H9 (cell line): ENCODE results near the gene PRKCB. TPM values are rescaled to one million over a fixed set of nuclear protein-coding genes. Genes with fewer than 3 reads are reported as not detected.

Experiments
- DNase-seq: peaks from one replicate; pipeline ENCODE4 v3.0.0-alpha.2; 2017
- H2AFZ ChIP-seq: one replicate; pipeline ENCODE4 v1.6.1; 2013; ENCODE audit warnings: mild to moderate bottlenecking, low read length, control low read depth, moderate library complexity
- H2AK5ac ChIP-seq: 2 replicates; pipeline ENCODE4 v1.6.1; 2013; ENCODE audit warnings: low read length, control low read depth, mixed read lengths; ENCODE audit not compliant: insufficient read length
- H2BK120ac ChIP-seq: one replicate; pipeline ENCODE4 v1.6.1; 2013; ENCODE audit warnings: low read depth, mild to moderate bottlenecking, low read length, control low read depth, inconsistent platforms; ENCODE audit not compliant: poor library complexity, severe bottlenecking
- H2BK12ac ChIP-seq: 2 replicates; pipeline ENCODE4 v1.6.1; 2013; ENCODE audit warnings: low read length, control low read depth, mixed read lengths, low read depth; ENCODE audit not compliant: insufficient read length
- H2BK15ac ChIP-seq: 2 replicates; pipeline ENCODE4 v1.6.1; 2013; ENCODE audit warnings: low read depth, low read length, control low read depth
- H2BK20ac ChIP-seq: one replicate; pipeline ENCODE4 v1.6.1; 2013; ENCODE audit warnings: low read depth, mild to moderate bottlenecking, low read length, control low read depth, inconsistent platforms; ENCODE audit not compliant: poor library complexity, severe bottlenecking
- H2BK5ac ChIP-seq: 2 replicates; pipeline ENCODE4 v1.6.1; 2013; ENCODE audit warnings: low read length, control low read depth, mixed read lengths; ENCODE audit not compliant: insufficient read length
- H3K14ac ChIP-seq: 2 replicates; pipeline ENCODE4 v1.6.1; 2013; ENCODE audit warnings: low read length, control low read depth; ENCODE audit not compliant: insufficient read depth
- H3K18ac ChIP-seq: 2 replicates; pipeline ENCODE4 v1.6.1; 2013; ENCODE audit warnings: low read depth, mild to moderate bottlenecking, mixed read lengths, low read length, control low read depth; ENCODE audit not compliant: insufficient read length
- H3K23ac ChIP-seq: 2 replicates; pipeline ENCODE4 v1.6.1; 2013; ENCODE audit warnings: low read length, control low read depth, mixed read lengths, low read depth; ENCODE audit not compliant: insufficient read length
- H3K23me2 ChIP-seq: 2 replicates; pipeline ENCODE4 v1.6.1; 2013; ENCODE audit warnings: low read depth, mild to moderate bottlenecking, mixed read lengths, low read length, control low read depth; ENCODE audit not compliant: insufficient read length, poor library complexity, severe bottlenecking
- H3K27ac ChIP-seq: 2 replicates; pipeline ENCODE4 v1.5.1; 2013; ENCODE audit warnings: low read length, control low read depth, mixed read lengths, low read depth; ENCODE audit not compliant: insufficient read length
- H3K27me3 ChIP-seq: 2 replicates; pipeline ENCODE4 v1.6.1; 2013; ENCODE audit warnings: low read length, control low read depth, inconsistent platforms; ENCODE audit not compliant: insufficient read depth
- H3K4ac ChIP-seq: 2 replicates; pipeline ENCODE4 v1.6.1; 2013; ENCODE audit warnings: low read depth, mild to moderate bottlenecking, control low read depth, inconsistent platforms, low read length, moderate library complexity
- H3K4me1 ChIP-seq: 2 replicates; pipeline ENCODE4 v1.6.1; 2013; ENCODE audit warnings: low read length, control low read depth, inconsistent platforms; ENCODE audit not compliant: insufficient read depth
- H3K4me2 ChIP-seq: 2 replicates; pipeline ENCODE4 v1.6.1; 2013; ENCODE audit warnings: low read length, control low read depth, mixed read lengths; ENCODE audit not compliant: insufficient read length, insufficient read depth
- H3K56ac ChIP-seq: 2 replicates; pipeline ENCODE4 v1.6.1; 2013; ENCODE audit warnings: low read depth, mild to moderate bottlenecking, mixed read lengths, low read length, control low read depth; ENCODE audit not compliant: insufficient read length
- H3K79me1 ChIP-seq: 2 replicates; pipeline ENCODE4 v1.6.1; 2013; ENCODE audit warnings: low read depth, mild to moderate bottlenecking, moderate library complexity, low read length, control low read depth, inconsistent platforms; ENCODE audit not compliant: insufficient read depth, poor library complexity, severe bottlenecking
- H3K79me2 ChIP-seq: 2 replicates; pipeline ENCODE4 v1.6.1; 2013; ENCODE audit warnings: low read length, control low read depth, inconsistent platforms; ENCODE audit not compliant: insufficient read depth
- H3K9ac ChIP-seq: 2 replicates; pipeline ENCODE4 v1.6.1; 2013; ENCODE audit warnings: low read length, control low read depth, mixed read lengths; ENCODE audit not compliant: insufficient read length; ENCODE audit errors: extremely low read depth
- H3K9me3 ChIP-seq: one replicate; pipeline ENCODE4 v1.6.1; 2013; ENCODE audit warnings: low read depth, low read length, inconsistent platforms; ENCODE audit not compliant: control insufficient read depth
- H3T11ph ChIP-seq: one replicate; pipeline ENCODE4 v1.6.1; 2013; ENCODE audit warnings: mild to moderate bottlenecking, low read length, control low read depth, inconsistent platforms
- H4K20me1 ChIP-seq: one replicate; pipeline ENCODE4 v1.6.1; 2013; ENCODE audit not compliant: control insufficient read depth, insufficient read length, insufficient read depth
- H4K5ac ChIP-seq: 2 replicates; pipeline ENCODE4 v1.6.1; 2013; ENCODE audit warnings: low read depth, mild to moderate bottlenecking, mixed read lengths, low read length, control low read depth; ENCODE audit not compliant: insufficient read length
- H4K8ac ChIP-seq: replicated peaks from 2 replicates; pipeline ENCODE4 v1.6.1; 2013; ENCODE audit warnings: low read length, control low read depth, mixed read lengths, low read depth; ENCODE audit not compliant: insufficient read length
- H4K91ac ChIP-seq: 2 replicates; pipeline ENCODE4 v1.6.1; 2013; ENCODE audit warnings: low read depth, mild to moderate bottlenecking, moderate library complexity, mixed read lengths, low read length, control low read depth; ENCODE audit not compliant: insufficient read length
- H3K27ac Mint-ChIP-seq, 3 experiments: 2 replicates in 2 of 3; 3 replicates in 1 of 3; pipeline ENCODE4 v1.8.0; 2020 to 2021; ENCODE audit warnings: mixed read lengths in 3 of 3, mild to moderate bottlenecking in 1 of 3, moderate library complexity in 1 of 3
- H3K27me3 Mint-ChIP-seq: 2 replicates; pipeline ENCODE4 v1.8.0; 2021; ENCODE audit warnings: low read depth, mild to moderate bottlenecking, moderate library complexity, mixed read lengths
- H3K36me3 Mint-ChIP-seq, 3 experiments: 2 replicates in 2 of 3; 3 replicates in 1 of 3; pipeline ENCODE4 v1.8.0; 2020 to 2021; ENCODE audit warnings: low read depth in 3 of 3, mixed read lengths in 3 of 3; ENCODE audit not compliant: insufficient read depth in 1 of 3
- H3K4me1 Mint-ChIP-seq, 2 experiments: 2 replicates each; pipeline ENCODE4 v1.8.0; 2020; ENCODE audit warnings: mixed read lengths in 2 of 2
- H3K4me3 Mint-ChIP-seq, 2 experiments: 2 replicates in 1 of 2; 3 replicates in 1 of 2; pipeline ENCODE4 v1.8.0; 2020 to 2021; ENCODE audit warnings: mild to moderate bottlenecking in 2 of 2, mixed read lengths in 2 of 2, moderate library complexity in 1 of 2
- H3K9me3 Mint-ChIP-seq, 2 experiments: 2 replicates in 1 of 2; 3 replicates in 1 of 2; pipeline ENCODE4 v1.8.0; 2020; ENCODE audit warnings: mild to moderate bottlenecking in 2 of 2, mixed read lengths in 2 of 2, moderate library complexity in 1 of 2
- WGBS: extraction: QIAGEN DNeasy Blood & Tissue Kit; methylation state at CpG from one replicate; pipeline ENCODE4 v1.1.7; 2013; ENCODE audit warnings: missing lambda C conversion rate, low lambda C conversion rate, mixed read lengths; ENCODE audit not compliant: insufficient read length; ENCODE audit errors: extremely low coverage; 5-methylcytosine and 5-hydroxymethylcytosine counted together
- total RNA-seq: library from RNA; stranded (reverse); gene quantifications from 2 replicates; pipeline ENCODE4 v1.2.1, GENCODE V29; 2021
- TF ChIP-seq, protein P1 (sequence below): fragments of 200-600 bp; sonication (generic); conservative IDR thresholded peaks from 3 replicates; pipeline ENCODE4 v1.8.0; 2021; ENCODE audit warnings: antibody characterized with exemption, mild to moderate bottlenecking

PRKCB gene
- total RNA-seq, 1 experiment from 2014 or later, result 7.0 TPM

DNA sequence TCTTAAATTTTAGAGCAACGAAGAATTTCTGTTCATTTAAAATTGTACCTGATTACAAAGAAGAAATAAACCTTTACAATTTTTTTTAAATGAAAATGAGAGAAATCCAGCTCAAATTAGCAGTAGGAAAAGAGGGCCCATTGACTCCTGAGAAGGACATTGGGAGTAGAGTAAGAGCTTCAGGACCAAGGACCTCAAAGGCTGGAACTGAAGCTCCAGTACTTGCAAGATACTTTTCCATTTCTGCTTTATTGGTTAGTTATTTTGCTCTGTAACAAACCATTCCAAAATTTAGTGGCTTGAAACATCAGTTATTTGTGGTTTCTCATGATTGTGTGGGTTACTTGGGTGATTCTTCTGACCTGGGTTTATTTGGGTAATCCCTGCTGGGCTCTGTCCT, 165.9 kb downstream of the PRKCB start:
- peaks cover 7% of the 10 kb centered on the region for H3K27me3 Mint-ChIP-seq
- Histone ChIP-seq H2BK12ac (no peak overlapping the region), H3K9me3 (no peaks in the 10 kb centered on the region), H4K5ac (no peak overlapping the region), H2BK15ac (no peak overlapping the region), H3K4me2 (no peak overlapping the region), H3K27ac (no peak overlapping the region), H3K56ac (no peak overlapping the region), H2AK5ac (no peak overlapping the region), H3K27me3 (no peaks in the 10 kb centered on the region), H3K23ac (no peak overlapping the region), H3K18ac (no peak overlapping the region), H2AFZ (no peak overlapping the region), H3K14ac (no peak overlapping the region), H4K91ac (no peak overlapping the region), H2BK120ac (no peak overlapping the region), H3K4me1 (no peaks in the 10 kb centered on the region), H3K9ac (no peak overlapping the region), H2BK5ac (no peak overlapping the region), H4K20me1 (no peaks in the 10 kb centered on the region), H3K79me1 (no peaks in the 10 kb centered on the region), H3K23me2 (no peaks in the 10 kb centered on the region), H3K4ac (no peak overlapping the region), H3K79me2 (no peaks in the 10 kb centered on the region), H3T11ph (no peak overlapping the region), H4K8ac (no peak overlapping the region), H2BK20ac (no peak overlapping the region)
- H3K4me1 Mint-ChIP-seq, result no peaks in the 10 kb centered on the region
- WGBS, result no CpG with 5 or more reads among the region's 1 CpG
- DNase-seq, result no peak
- H3K36me3 Mint-ChIP-seq, result no peaks in the 10 kb centered on the region
- no peak overlapping the region for H3K4me3 Mint-ChIP-seq
- no peaks in the 10 kb centered on the region for H3K9me3 Mint-ChIP-seq
- TF ChIP-seq, protein P1, sequence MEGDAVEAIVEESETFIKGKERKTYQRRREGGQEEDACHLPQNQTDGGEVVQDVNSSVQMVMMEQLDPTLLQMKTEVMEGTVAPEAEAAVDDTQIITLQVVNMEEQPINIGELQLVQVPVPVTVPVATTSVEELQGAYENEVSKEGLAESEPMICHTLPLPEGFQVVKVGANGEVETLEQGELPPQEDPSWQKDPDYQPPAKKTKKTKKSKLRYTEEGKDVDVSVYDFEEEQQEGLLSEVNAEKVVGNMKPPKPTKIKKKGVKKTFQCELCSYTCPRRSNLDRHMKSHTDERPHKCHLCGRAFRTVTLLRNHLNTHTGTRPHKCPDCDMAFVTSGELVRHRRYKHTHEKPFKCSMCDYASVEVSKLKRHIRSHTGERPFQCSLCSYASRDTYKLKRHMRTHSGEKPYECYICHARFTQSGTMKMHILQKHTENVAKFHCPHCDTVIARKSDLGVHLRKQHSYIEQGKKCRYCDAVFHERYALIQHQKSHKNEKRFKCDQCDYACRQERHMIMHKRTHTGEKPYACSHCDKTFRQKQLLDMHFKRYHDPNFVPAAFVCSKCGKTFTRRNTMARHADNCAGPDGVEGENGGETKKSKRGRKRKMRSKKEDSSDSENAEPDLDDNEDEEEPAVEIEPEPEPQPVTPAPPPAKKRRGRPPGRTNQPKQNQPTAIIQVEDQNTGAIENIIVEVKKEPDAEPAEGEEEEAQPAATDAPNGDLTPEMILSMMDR, result no peak
- no peak overlapping the region for H3K27ac Mint-ChIP-seq
